Neural cell (in vitro differentiated cells): Measurements from ENCODE around the gene PRRT3. TPM values are rescaled to one million over a fixed set of nuclear protein-coding genes. Genes with fewer than 3 reads are reported as not detected.
"Not testable (repeated sequence)": the region's sequence is repeated elsewhere in the genome, so short reads cannot be mapped to it uniquely, and the experiment has no call there.

ENCODE experiments used
- H2AFZ ChIP-seq: fragments of 200-600, 300-800 bp; sonication (generic), shearing (Covaris generic); 2 replicates; pipeline ENCODE4 v1.6.0; 2014; ENCODE audit warnings: low read depth, mild to moderate bottlenecking, antibody characterized with exemption, low read length, moderate library complexity
- H3F3A ChIP-seq: fragments of 200-600 bp; shearing (Covaris generic); 2 replicates; pipeline ENCODE4 v1.6.1; 2016; ENCODE audit warnings: mild to moderate bottlenecking, moderate library complexity, mixed read lengths, antibody characterized with exemption, low read length; ENCODE audit not compliant: insufficient read depth, poor library complexity, severe bottlenecking
- H3K27ac ChIP-seq: fragments of 200-600, 300-800 bp; sonication (generic), shearing (Covaris generic); 2 replicates; pipeline ENCODE4 v1.5.1; 2014; ENCODE audit warnings: mild to moderate bottlenecking, low read length, moderate library complexity
- H3K27me3 ChIP-seq: fragments of 300-800, 200-600 bp; sonication (generic), shearing (Covaris generic); 2 replicates; pipeline ENCODE4 v1.6.0; 2014; ENCODE audit warnings: mild to moderate bottlenecking, low read depth, low read length, moderate library complexity; ENCODE audit not compliant: insufficient read depth
- H3K36me3 ChIP-seq: fragments of 300-800, 200-600 bp; sonication (generic), shearing (Covaris generic); 2 replicates; pipeline ENCODE4 v1.5.1; 2014; ENCODE audit warnings: mild to moderate bottlenecking, antibody characterized with exemption, low read length, moderate library complexity; ENCODE audit not compliant: insufficient read depth
- H3K4me2 ChIP-seq: fragments of 300-800, 200-600 bp; sonication (generic), shearing (Covaris generic); 2 replicates; pipeline ENCODE4 v1.6.0; 2014; ENCODE audit warnings: mild to moderate bottlenecking, low read length
- H3K4me3 ChIP-seq: fragments of 300-800, 200-600 bp; sonication (generic), shearing (Covaris generic); 2 replicates; pipeline ENCODE4 v1.5.1; 2014; ENCODE audit warnings: mild to moderate bottlenecking, low read length, moderate library complexity
- H3K79me2 ChIP-seq: fragments of 200-600 bp; shearing (Covaris generic); replicated peaks from 2 replicates; pipeline ENCODE4 v1.6.0; 2014; ENCODE audit warnings: mild to moderate bottlenecking, low read length, moderate library complexity; ENCODE audit not compliant: insufficient read depth
- H3K9ac ChIP-seq: fragments of 300-800, 200-600 bp; sonication (generic), shearing (Covaris generic); 2 replicates; pipeline ENCODE4 v1.6.1; 2016; ENCODE audit warnings: mild to moderate bottlenecking, low read length, mixed read lengths
- H3K9me2 ChIP-seq: fragments of 200-600 bp; shearing (Covaris generic); 2 replicates; pipeline ENCODE4 v1.6.1; 2016; ENCODE audit warnings: mild to moderate bottlenecking, low read length, mixed read lengths; ENCODE audit not compliant: insufficient read depth
- H3K9me3 ChIP-seq: fragments of 200-600, 300-800 bp; sonication (generic), shearing (Covaris generic); 2 replicates; pipeline ENCODE4 v1.6.1; 2016; ENCODE audit warnings: mild to moderate bottlenecking, mixed run types, low read length, moderate library complexity, mixed read lengths
- H4K20me1 ChIP-seq: fragments of 200-600 bp; shearing (Covaris generic); 2 replicates; pipeline ENCODE4 v1.6.1; 2016; ENCODE audit warnings: mild to moderate bottlenecking, mixed run types; ENCODE audit not compliant: insufficient read depth
- polyA plus RNA-seq: library from polyadenylated mRNA; depleted of rRNA; stranded (reverse); fragments of >200 nt; gene quantifications from 2 replicates; pipeline ENCODE4 v1.2.3, GENCODE V29; 2014
- small RNA-seq, 3 experiments: library from RNA; depleted of rRNA; stranded (forward); fragments of <200 nt; gene quantifications; one replicate each; pipeline ENCODE3, GENCODE V24; 2012

Gene PRRT3
- polyA plus RNA-seq, 1 donor from 2014 or later: 2.9 TPM

DNA sequence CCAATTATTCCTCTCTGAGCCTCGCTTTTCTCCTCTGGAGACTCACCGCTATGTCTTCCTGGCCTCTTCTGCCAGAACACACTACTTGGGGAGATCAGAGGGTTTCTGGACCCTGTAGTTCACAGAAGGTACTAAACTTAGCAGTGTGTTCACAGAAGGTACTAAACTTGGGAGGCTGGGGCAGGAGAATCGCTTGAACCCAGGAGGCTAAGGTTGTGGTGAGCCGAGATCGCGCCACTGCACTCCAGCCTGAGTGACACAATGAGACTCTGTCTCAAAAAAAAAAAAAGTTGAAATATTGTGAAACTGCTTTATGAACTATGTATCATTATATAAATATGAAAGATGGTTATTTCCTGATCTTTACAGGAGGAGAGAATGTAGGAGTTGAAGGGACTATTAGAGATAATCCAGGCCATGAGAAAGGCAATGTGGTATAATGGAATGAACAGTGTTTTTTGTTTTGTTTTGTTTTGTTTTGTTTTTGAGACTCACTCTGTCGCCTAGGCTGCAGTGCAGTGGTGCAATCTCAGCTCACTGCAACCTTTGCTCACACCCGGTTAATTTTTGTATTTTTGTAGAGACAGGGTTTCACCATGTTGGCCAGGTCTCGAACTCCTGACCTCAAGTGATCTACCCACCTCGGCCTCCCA is 55.3 kb downstream of the PRRT3 start:
- H4K20me1 ChIP-seq, H3K27ac ChIP-seq, H3K9ac ChIP-seq, H2AFZ ChIP-seq, H3K9me3 ChIP-seq, H3F3A ChIP-seq, H3K36me3 ChIP-seq, H3K4me2 ChIP-seq, H3K9me2 ChIP-seq, H3K4me3 ChIP-seq, H3K27me3 ChIP-seq, H3K79me2 ChIP-seq: not testable (repeated sequence)

- H3K9me2 ChIP-seq, H3K4me2 ChIP-seq, H3K4me3 ChIP-seq, H2AFZ ChIP-seq, H3K9ac ChIP-seq, H3K9me3 ChIP-seq, H4K20me1 ChIP-seq, H3F3A ChIP-seq, H3K27ac ChIP-seq, H3K36me3 ChIP-seq, H3K27me3 ChIP-seq: not testable (repeated sequence)
- peaks cover 11% of the 10 kb centered on the region for H3K79me2 ChIP-seq
Observed at GRCh38 chr3:9895715-9896114, 56.5 kb downstream of the PRRT3 start.

Small RNA genes within 50 kb of the gene (small RNA-seq; reads per million reads assigned to genes)
- gene CYCSP10 (0 reads per million in 3 experiments), gene RNU6-882P (0 reads per million in 3 experiments)

Other genes with a start within 250 kb of the PRRT3 start
- 0.32 TPM in 1 of 2 replicates, not detected in the other for gene CPNE9, start 248.6 kb downstream of the PRRT3 start, polyA plus RNA-seq
- 14.9 and 18.0 TPM in 2 replicates for gene BRPF1, start 220.7 kb downstream of the PRRT3 start, polyA plus RNA-seq
- gene OGG1, start 202.5 kb downstream of the PRRT3 start, polyA plus RNA-seq: 34.4 and 40.3 TPM in 2 replicates
- gene CAMK1, start 182.5 kb downstream of the PRRT3 start, polyA plus RNA-seq: 18.7 and 21.3 TPM in 2 replicates
- gene TADA3, start 159.9 kb downstream of the PRRT3 start, polyA plus RNA-seq: 55.4 and 64.0 TPM in 2 replicates
- 179 and 188 TPM in 2 replicates for gene ARPC4, start 159.3 kb downstream of the PRRT3 start, polyA plus RNA-seq
- 47.6 and 78.3 TPM in 2 replicates for gene TTLL3, start 142.1 kb downstream of the PRRT3 start, polyA plus RNA-seq
- gene RPUSD3, start 108.4 kb downstream of the PRRT3 start, polyA plus RNA-seq: 35.2 TPM in 2 replicates
- gene CIDEC, start 72.2 kb downstream of the PRRT3 start, polyA plus RNA-seq: not detected in 2 replicates
- 22.5 and 26.5 TPM in 2 replicates for gene JAGN1, start 61.8 kb downstream of the PRRT3 start, polyA plus RNA-seq
- gene IL17RE, start 49.6 kb downstream of the PRRT3 start, polyA plus RNA-seq: 0.52 TPM in 1 of 2 replicates, not detected in the other
- 0.54 TPM in 1 of 2 replicates, not detected in the other for gene IL17RC, start 35.3 kb downstream of the PRRT3 start, polyA plus RNA-seq
- gene CRELD1, start 18.6 kb downstream of the PRRT3 start, polyA plus RNA-seq: 48.9 and 59.8 TPM in 2 replicates
- 88.9 and 117 TPM in 2 replicates for gene EMC3, start 34.4 kb upstream of the PRRT3 start, polyA plus RNA-seq
- 0.86 and 3.3 TPM in 2 replicates for gene FANCD2, start 74.0 kb upstream of the PRRT3 start, polyA plus RNA-seq
- not detected in 2 replicates for gene FANCD2OS, start 155.8 kb upstream of the PRRT3 start, polyA plus RNA-seq
- gene BRK1, start 163.3 kb upstream of the PRRT3 start, polyA plus RNA-seq: 265 and 314 TPM in 2 replicates
- 94.9 and 108 TPM in 2 replicates for gene VHL, start 189.4 kb upstream of the PRRT3 start, polyA plus RNA-seq
- gene IRAK2, start 212.5 kb upstream of the PRRT3 start, polyA plus RNA-seq: 0.84 and 1.1 TPM in 2 replicates